ENCODE data around the gene SUMF2.

DNA sequence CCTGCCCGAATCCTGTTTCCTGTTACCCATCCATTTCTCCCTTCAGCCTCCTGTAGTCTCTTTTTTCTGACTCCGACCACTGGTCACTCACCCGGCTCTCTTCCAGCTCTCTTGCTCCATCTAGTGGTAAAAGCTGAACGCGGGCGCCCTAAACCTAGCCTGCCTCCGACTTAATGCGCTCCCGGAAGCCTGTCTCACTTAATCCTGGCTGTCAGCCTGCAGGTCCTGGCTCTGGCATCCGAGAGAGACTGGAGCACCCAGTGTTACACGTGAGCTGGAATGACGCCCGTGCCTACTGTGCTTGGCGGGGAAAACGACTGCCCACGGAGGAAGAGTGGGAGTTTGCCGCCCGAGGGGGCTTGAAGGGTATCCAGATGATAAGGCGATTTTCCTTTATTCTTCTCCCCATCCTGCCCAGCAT is 10.3 kb downstream of the SUMF2 start:
- TF ChIP-seq, protein P1, sequence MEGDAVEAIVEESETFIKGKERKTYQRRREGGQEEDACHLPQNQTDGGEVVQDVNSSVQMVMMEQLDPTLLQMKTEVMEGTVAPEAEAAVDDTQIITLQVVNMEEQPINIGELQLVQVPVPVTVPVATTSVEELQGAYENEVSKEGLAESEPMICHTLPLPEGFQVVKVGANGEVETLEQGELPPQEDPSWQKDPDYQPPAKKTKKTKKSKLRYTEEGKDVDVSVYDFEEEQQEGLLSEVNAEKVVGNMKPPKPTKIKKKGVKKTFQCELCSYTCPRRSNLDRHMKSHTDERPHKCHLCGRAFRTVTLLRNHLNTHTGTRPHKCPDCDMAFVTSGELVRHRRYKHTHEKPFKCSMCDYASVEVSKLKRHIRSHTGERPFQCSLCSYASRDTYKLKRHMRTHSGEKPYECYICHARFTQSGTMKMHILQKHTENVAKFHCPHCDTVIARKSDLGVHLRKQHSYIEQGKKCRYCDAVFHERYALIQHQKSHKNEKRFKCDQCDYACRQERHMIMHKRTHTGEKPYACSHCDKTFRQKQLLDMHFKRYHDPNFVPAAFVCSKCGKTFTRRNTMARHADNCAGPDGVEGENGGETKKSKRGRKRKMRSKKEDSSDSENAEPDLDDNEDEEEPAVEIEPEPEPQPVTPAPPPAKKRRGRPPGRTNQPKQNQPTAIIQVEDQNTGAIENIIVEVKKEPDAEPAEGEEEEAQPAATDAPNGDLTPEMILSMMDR (tag by site-specific recombination; IDR thresholded peaks at IDR 0.05), result peak; percentile 72
- no peak for TF ChIP-seq ZNF19 (tag by site-specific recombination; IDR thresholded peaks at IDR 0.05; ENCODE audit: low read depth)
- TF ChIP-seq ZNF10 (tag by site-specific recombination; IDR thresholded peaks at IDR 0.05), result no peak
- TF ChIP-seq, protein P2, sequence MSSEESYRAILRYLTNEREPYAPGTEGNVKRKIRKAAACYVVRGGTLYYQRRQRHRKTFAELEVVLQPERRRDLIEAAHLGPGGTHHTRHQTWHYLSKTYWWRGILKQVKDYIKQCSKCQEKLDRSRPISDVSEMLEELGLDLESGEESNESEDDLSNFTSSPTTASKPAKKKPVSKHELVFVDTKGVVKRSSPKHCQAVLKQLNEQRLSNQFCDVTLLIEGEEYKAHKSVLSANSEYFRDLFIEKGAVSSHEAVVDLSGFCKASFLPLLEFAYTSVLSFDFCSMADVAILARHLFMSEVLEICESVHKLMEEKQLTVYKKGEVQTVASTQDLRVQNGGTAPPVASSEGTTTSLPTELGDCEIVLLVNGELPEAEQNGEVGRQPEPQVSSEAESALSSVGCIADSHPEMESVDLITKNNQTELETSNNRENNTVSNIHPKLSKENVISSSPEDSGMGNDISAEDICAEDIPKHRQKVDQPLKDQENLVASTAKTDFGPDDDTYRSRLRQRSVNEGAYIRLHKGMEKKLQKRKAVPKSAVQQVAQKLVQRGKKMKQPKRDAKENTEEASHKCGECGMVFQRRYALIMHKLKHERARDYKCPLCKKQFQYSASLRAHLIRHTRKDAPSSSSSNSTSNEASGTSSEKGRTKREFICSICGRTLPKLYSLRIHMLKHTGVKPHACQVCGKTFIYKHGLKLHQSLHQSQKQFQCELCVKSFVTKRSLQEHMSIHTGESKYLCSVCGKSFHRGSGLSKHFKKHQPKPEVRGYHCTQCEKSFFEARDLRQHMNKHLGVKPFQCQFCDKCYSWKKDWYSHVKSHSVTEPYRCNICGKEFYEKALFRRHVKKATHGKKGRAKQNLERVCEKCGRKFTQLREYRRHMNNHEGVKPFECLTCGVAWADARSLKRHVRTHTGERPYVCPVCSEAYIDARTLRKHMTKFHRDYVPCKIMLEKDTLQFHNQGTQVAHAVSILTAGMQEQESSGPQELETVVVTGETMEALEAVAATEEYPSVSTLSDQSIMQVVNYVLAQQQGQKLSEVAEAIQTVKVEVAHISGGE (tag by site-specific recombination; conservative IDR thresholded peaks at IDR 0.05; ENCODE audit: low read depth), result no peak

All from HEK293 (cell line).